Caco-2 (cell line): ENCODE data around the gene TGFB2. TPM values are rescaled to one million over a fixed set of nuclear protein-coding genes. Genes with fewer than 3 reads are reported as not detected.

Experiments used
- BruUV-seq: library from RNA; stranded (reverse); fragments of 400-500 nt; replicated peaks from 2 replicates; lab custom pipeline; 2021; lab: Mats Ljungman, UMichigan
- CTCF ChIA-PET: fragments of 300-600 bp; sonication (Branson Sonifier 250); formaldehyde crosslinking; loops from one replicate; lab custom pipeline; 2022; ENCODE audit warnings: antibody characterized with exemption; lab: Charles Lee
- POLR2A ChIA-PET: fragments of 300-600 bp; sonication (Branson Sonifier 250); formaldehyde crosslinking; loops from one replicate; lab custom pipeline; 2022; ENCODE audit warnings: antibody characterized with exemption; lab: Charles Lee
- DNase-seq, 2 experiments: peaks; one replicate each; pipeline versions ENCODE4 v3.0.0 to v3.0.0-alpha.2; 2020 to 2022
- H3K27me3 ChIP-seq: replicated peaks from 2 replicates; pipeline ENCODE4 v1.6.0; 2011; ENCODE audit warnings: low read length; ENCODE audit not compliant: control insufficient read depth, insufficient read depth
- H3K36me3 ChIP-seq: 2 replicates; pipeline ENCODE4 v1.5.1; 2011; ENCODE audit warnings: low read length; ENCODE audit not compliant: control insufficient read depth, insufficient read depth
- H3K4me1 ChIP-seq: fragments of 250-450 bp; sonication (Bioruptor Pico); 2 replicates; pipeline ENCODE4 v1.5.1; 2020; ENCODE audit warnings: mild to moderate bottlenecking
- H3K4me3 ChIP-seq: 2 replicates; pipeline ENCODE4 v1.5.1; 2011; ENCODE audit warnings: low read depth, mild to moderate bottlenecking, control low read depth, low read length
- H3K9me3 ChIP-seq: fragments of 250-450 bp; sonication (Bioruptor Pico); 2 replicates; pipeline ENCODE4 v1.5.1; 2020; ENCODE audit warnings: mild to moderate bottlenecking, moderate library complexity
- H3K27ac Mint-ChIP-seq: one replicate; pipeline ENCODE4 v1.8.0; 2022; ENCODE audit warnings: mixed read lengths; ENCODE audit not compliant: unreplicated experiment
- H3K27me3 Mint-ChIP-seq: one replicate; pipeline ENCODE4 v1.8.0; 2022; ENCODE audit warnings: mixed read lengths; ENCODE audit not compliant: insufficient read depth, unreplicated experiment
- H3K36me3 Mint-ChIP-seq: one replicate; pipeline ENCODE4 v1.8.0; 2022; ENCODE audit warnings: mild to moderate bottlenecking, mixed read lengths; ENCODE audit not compliant: insufficient read depth, unreplicated experiment
- H3K4me1 Mint-ChIP-seq: one replicate; pipeline ENCODE4 v1.8.0; 2022; ENCODE audit warnings: low read depth, mixed read lengths; ENCODE audit not compliant: unreplicated experiment
- H3K4me3 Mint-ChIP-seq: one replicate; pipeline ENCODE4 v1.8.0; 2022; ENCODE audit warnings: mild to moderate bottlenecking, moderate library complexity, mixed read lengths; ENCODE audit not compliant: unreplicated experiment
- H3K9me3 Mint-ChIP-seq: one replicate; pipeline ENCODE4 v1.8.0; 2022; ENCODE audit warnings: mixed read lengths; ENCODE audit not compliant: unreplicated experiment
- CTCF ChIP-seq, 2 experiments: fragments of 200-600 bp in 1 of 2; IDR thresholded peaks; 1 replicate in 1 of 2; 2 replicates in 1 of 2; pipeline versions ENCODE4 v1.5.1 to v1.8.0; 2011 to 2022; ENCODE audit warnings: antibody characterized with exemption in 1 of 2, control low read depth in 1 of 2, inconsistent platforms in 1 of 2, low read depth in 1 of 2, low read length in 1 of 2, mild to moderate bottlenecking in 1 of 2, moderate library complexity in 1 of 2; ENCODE audit not compliant: insufficient read depth in 1 of 2, severe bottlenecking in 1 of 2, unreplicated experiment in 1 of 2
- intact Hi-C: fragments of 100-400 bp; cut with micrococcal nuclease; formaldehyde crosslinking; loops from one replicate; pipeline ENCODE4 v1.10.0; 2022; ENCODE audit not compliant: unreplicated experiment
- total RNA-seq: library from RNA; stranded (reverse); gene quantifications from 2 replicates; pipeline ENCODE4 v1.2.3, GENCODE V29; 2022

Gene TGFB2
- total RNA-seq, 1 experiment from 2014 or later, result 14.2 TPM

GRCh38 chr1:218488531-218488930, 143.4 kb downstream of the TGFB2 start:
- Mint-ChIP-seq H3K4me1 (peaks cover 44% of the 10 kb centered on the region), H3K4me3 (no peak overlapping the region), H3K27me3 (no peaks in the 10 kb centered on the region), H3K36me3 (no peaks in the 10 kb centered on the region), H3K27ac (peak overlapping the region; percentile 45), H3K9me3 (peaks cover 25% of the 10 kb centered on the region)
- Histone ChIP-seq H3K4me3 (no peak overlapping the region), H3K9me3 (no peaks in the 10 kb centered on the region), H3K27me3 (no peaks in the 10 kb centered on the region), H3K4me1 (peaks cover 49% of the 10 kb centered on the region), H3K36me3 (no peaks in the 10 kb centered on the region)
- BruUV-seq, result TSS peak; percentile 69
- ChIA-PET POLR2A (interaction anchor here (0.6 kb wide), 1 partner anchor 54 kb away, joined by 3 read pairs; no protein-coding TSS in a partner anchor), CTCF (no interaction called here)
- no peak for TF ChIP-seq CTCF (IDR thresholded peaks at IDR 0.05; ENCODE audit: insufficient read depth in 1 of 2, low read depth in 1 of 2, low read length in 1 of 2, severe bottlenecking in 1 of 2, unreplicated experiment in 1 of 2)
- intact Hi-C loops, result no loop called here
- DNase-seq, result no peak

GRCh38 chr1:218488986-218489385, 143.8 kb downstream of the TGFB2 start:
- peaks cover 44% of the 10 kb centered on the region for H3K4me1 Mint-ChIP-seq
- H3K4me3 Mint-ChIP-seq, result no peak overlapping the region
- Histone ChIP-seq H3K27me3 (no peaks in the 10 kb centered on the region), H3K36me3 (no peaks in the 10 kb centered on the region), H3K4me3 (no peak overlapping the region), H3K9me3 (no peaks in the 10 kb centered on the region), H3K4me1 (peaks cover 49% of the 10 kb centered on the region)
- ChIA-PET CTCF (no interaction called here), POLR2A (interaction anchor here (0.6 kb wide), 1 partner anchor 53 kb away, joined by 3 read pairs; no protein-coding TSS in a partner anchor)
- TF ChIP-seq CTCF (IDR thresholded peaks at IDR 0.05; ENCODE audit: insufficient read depth in 1 of 2, low read depth in 1 of 2, low read length in 1 of 2, severe bottlenecking in 1 of 2, unreplicated experiment in 1 of 2), result no peak
- no peaks in the 10 kb centered on the region for H3K27me3 Mint-ChIP-seq
- intact Hi-C loops, result loop anchor here (1.0 kb wide), 1 partner anchor 122 kb away; no protein-coding TSS in a partner anchor
- peaks cover 25% of the 10 kb centered on the region for H3K9me3 Mint-ChIP-seq
- H3K36me3 Mint-ChIP-seq, result no peaks in the 10 kb centered on the region
- no TSS peak for BruUV-seq
- H3K27ac Mint-ChIP-seq, result peak overlapping the region; percentile 45
- peak; percentile 58 to 72 for DNase-seq

- Mint-ChIP-seq H3K9me3 (peaks cover 25% of the 10 kb centered on the region), H3K4me1 (peaks cover 44% of the 10 kb centered on the region), H3K27ac (peak overlapping the region; percentile 76), H3K36me3 (no peaks in the 10 kb centered on the region), H3K4me3 (peak overlapping the region; percentile 12), H3K27me3 (no peaks in the 10 kb centered on the region)
- no peaks in the 10 kb centered on the region for H3K36me3 ChIP-seq
- TF ChIP-seq CTCF (IDR thresholded peaks at IDR 0.05; ENCODE audit: insufficient read depth in 1 of 2, low read depth in 1 of 2, low read length in 1 of 2, severe bottlenecking in 1 of 2, unreplicated experiment in 1 of 2), result no peak
- peaks cover 51% of the 10 kb centered on the region for H3K4me1 ChIP-seq
- DNase-seq, result no peak
- intact Hi-C loops, result no loop called here
- POLR2A ChIA-PET, result no interaction called here
- BruUV-seq, result no TSS peak
- no peak overlapping the region for H3K4me3 ChIP-seq
- no peaks in the 10 kb centered on the region for H3K9me3 ChIP-seq
- no peaks in the 10 kb centered on the region for H3K27me3 ChIP-seq
- CTCF ChIA-PET, result no interaction called here
Measured at GRCh38 chr1:218490406-218490922, 145.3 kb downstream of the TGFB2 start.
